H9 (cell line): ENCODE data around the gene TRMT2A. TPM values are rescaled to one million over a fixed set of nuclear protein-coding genes. Genes with fewer than 3 reads are reported as not detected.
A peak's percentile ranks its signal among the peaks of the same experiment; 100 is the strongest.

Source experiments
- DNase-seq: peaks from one replicate; pipeline ENCODE4 v3.0.0-alpha.2; 2017
- H2AFZ ChIP-seq: one replicate; pipeline ENCODE4 v1.6.1; 2013; ENCODE audit warnings: mild to moderate bottlenecking, low read length, control low read depth, moderate library complexity
- H2AK5ac ChIP-seq: 2 replicates; pipeline ENCODE4 v1.6.1; 2013; ENCODE audit warnings: low read length, control low read depth, mixed read lengths; ENCODE audit not compliant: insufficient read length
- H2BK120ac ChIP-seq: one replicate; pipeline ENCODE4 v1.6.1; 2013; ENCODE audit warnings: low read depth, mild to moderate bottlenecking, low read length, control low read depth, inconsistent platforms; ENCODE audit not compliant: poor library complexity, severe bottlenecking
- H2BK12ac ChIP-seq: 2 replicates; pipeline ENCODE4 v1.6.1; 2013; ENCODE audit warnings: low read length, control low read depth, mixed read lengths, low read depth; ENCODE audit not compliant: insufficient read length
- H2BK15ac ChIP-seq: 2 replicates; pipeline ENCODE4 v1.6.1; 2013; ENCODE audit warnings: low read depth, low read length, control low read depth
- H2BK20ac ChIP-seq: one replicate; pipeline ENCODE4 v1.6.1; 2013; ENCODE audit warnings: low read depth, mild to moderate bottlenecking, low read length, control low read depth, inconsistent platforms; ENCODE audit not compliant: poor library complexity, severe bottlenecking
- H2BK5ac ChIP-seq: 2 replicates; pipeline ENCODE4 v1.6.1; 2013; ENCODE audit warnings: low read length, control low read depth, mixed read lengths; ENCODE audit not compliant: insufficient read length
- H3K14ac ChIP-seq: 2 replicates; pipeline ENCODE4 v1.6.1; 2013; ENCODE audit warnings: low read length, control low read depth; ENCODE audit not compliant: insufficient read depth
- H3K18ac ChIP-seq: 2 replicates; pipeline ENCODE4 v1.6.1; 2013; ENCODE audit warnings: low read depth, mild to moderate bottlenecking, mixed read lengths, low read length, control low read depth; ENCODE audit not compliant: insufficient read length
- H3K23ac ChIP-seq: 2 replicates; pipeline ENCODE4 v1.6.1; 2013; ENCODE audit warnings: low read length, control low read depth, mixed read lengths, low read depth; ENCODE audit not compliant: insufficient read length
- H3K23me2 ChIP-seq: 2 replicates; pipeline ENCODE4 v1.6.1; 2013; ENCODE audit warnings: low read depth, mild to moderate bottlenecking, mixed read lengths, low read length, control low read depth; ENCODE audit not compliant: insufficient read length, poor library complexity, severe bottlenecking
- H3K27ac ChIP-seq: 2 replicates; pipeline ENCODE4 v1.5.1; 2013; ENCODE audit warnings: low read length, control low read depth, mixed read lengths, low read depth; ENCODE audit not compliant: insufficient read length
- H3K27me3 ChIP-seq: 2 replicates; pipeline ENCODE4 v1.6.1; 2013; ENCODE audit warnings: low read length, control low read depth, inconsistent platforms; ENCODE audit not compliant: insufficient read depth
- H3K4ac ChIP-seq: 2 replicates; pipeline ENCODE4 v1.6.1; 2013; ENCODE audit warnings: low read depth, mild to moderate bottlenecking, control low read depth, inconsistent platforms, low read length, moderate library complexity
- H3K4me1 ChIP-seq: 2 replicates; pipeline ENCODE4 v1.6.1; 2013; ENCODE audit warnings: low read length, control low read depth, inconsistent platforms; ENCODE audit not compliant: insufficient read depth
- H3K4me2 ChIP-seq: 2 replicates; pipeline ENCODE4 v1.6.1; 2013; ENCODE audit warnings: low read length, control low read depth, mixed read lengths; ENCODE audit not compliant: insufficient read length, insufficient read depth
- H3K56ac ChIP-seq: 2 replicates; pipeline ENCODE4 v1.6.1; 2013; ENCODE audit warnings: low read depth, mild to moderate bottlenecking, mixed read lengths, low read length, control low read depth; ENCODE audit not compliant: insufficient read length
- H3K79me1 ChIP-seq: 2 replicates; pipeline ENCODE4 v1.6.1; 2013; ENCODE audit warnings: low read depth, mild to moderate bottlenecking, moderate library complexity, low read length, control low read depth, inconsistent platforms; ENCODE audit not compliant: insufficient read depth, poor library complexity, severe bottlenecking
- H3K79me2 ChIP-seq: 2 replicates; pipeline ENCODE4 v1.6.1; 2013; ENCODE audit warnings: low read length, control low read depth, inconsistent platforms; ENCODE audit not compliant: insufficient read depth
- H3K9ac ChIP-seq: 2 replicates; pipeline ENCODE4 v1.6.1; 2013; ENCODE audit warnings: low read length, control low read depth, mixed read lengths; ENCODE audit not compliant: insufficient read length; ENCODE audit errors: extremely low read depth
- H3K9me3 ChIP-seq: one replicate; pipeline ENCODE4 v1.6.1; 2013; ENCODE audit warnings: low read depth, low read length, inconsistent platforms; ENCODE audit not compliant: control insufficient read depth
- H3T11ph ChIP-seq: one replicate; pipeline ENCODE4 v1.6.1; 2013; ENCODE audit warnings: mild to moderate bottlenecking, low read length, control low read depth, inconsistent platforms
- H4K20me1 ChIP-seq: one replicate; pipeline ENCODE4 v1.6.1; 2013; ENCODE audit not compliant: control insufficient read depth, insufficient read length, insufficient read depth
- H4K5ac ChIP-seq: 2 replicates; pipeline ENCODE4 v1.6.1; 2013; ENCODE audit warnings: low read depth, mild to moderate bottlenecking, mixed read lengths, low read length, control low read depth; ENCODE audit not compliant: insufficient read length
- H4K8ac ChIP-seq: replicated peaks from 2 replicates; pipeline ENCODE4 v1.6.1; 2013; ENCODE audit warnings: low read length, control low read depth, mixed read lengths, low read depth; ENCODE audit not compliant: insufficient read length
- H4K91ac ChIP-seq: 2 replicates; pipeline ENCODE4 v1.6.1; 2013; ENCODE audit warnings: low read depth, mild to moderate bottlenecking, moderate library complexity, mixed read lengths, low read length, control low read depth; ENCODE audit not compliant: insufficient read length
- H3K27ac Mint-ChIP-seq, 3 experiments: 2 replicates in 2 of 3; 3 replicates in 1 of 3; pipeline ENCODE4 v1.8.0; 2020 to 2021; ENCODE audit warnings: mixed read lengths in 3 of 3, mild to moderate bottlenecking in 1 of 3, moderate library complexity in 1 of 3
- H3K27me3 Mint-ChIP-seq: 2 replicates; pipeline ENCODE4 v1.8.0; 2021; ENCODE audit warnings: low read depth, mild to moderate bottlenecking, moderate library complexity, mixed read lengths
- H3K36me3 Mint-ChIP-seq, 3 experiments: 2 replicates in 2 of 3; 3 replicates in 1 of 3; pipeline ENCODE4 v1.8.0; 2020 to 2021; ENCODE audit warnings: low read depth in 3 of 3, mixed read lengths in 3 of 3; ENCODE audit not compliant: insufficient read depth in 1 of 3
- H3K4me1 Mint-ChIP-seq, 2 experiments: 2 replicates each; pipeline ENCODE4 v1.8.0; 2020; ENCODE audit warnings: mixed read lengths in 2 of 2
- H3K4me3 Mint-ChIP-seq, 2 experiments: 2 replicates in 1 of 2; 3 replicates in 1 of 2; pipeline ENCODE4 v1.8.0; 2020 to 2021; ENCODE audit warnings: mild to moderate bottlenecking in 2 of 2, mixed read lengths in 2 of 2, moderate library complexity in 1 of 2
- H3K9me3 Mint-ChIP-seq, 2 experiments: 2 replicates in 1 of 2; 3 replicates in 1 of 2; pipeline ENCODE4 v1.8.0; 2020; ENCODE audit warnings: mild to moderate bottlenecking in 2 of 2, mixed read lengths in 2 of 2, moderate library complexity in 1 of 2
- CTCF ChIP-seq: fragments of 200-600 bp; sonication (generic); conservative IDR thresholded peaks from 3 replicates; pipeline ENCODE4 v1.8.0; 2021; ENCODE audit warnings: antibody characterized with exemption, mild to moderate bottlenecking
- WGBS: extraction: QIAGEN DNeasy Blood & Tissue Kit; methylation state at CpG from one replicate; pipeline ENCODE4 v1.1.7; 2013; ENCODE audit warnings: missing lambda C conversion rate, low lambda C conversion rate, mixed read lengths; ENCODE audit not compliant: insufficient read length; ENCODE audit errors: extremely low coverage; 5-methylcytosine and 5-hydroxymethylcytosine counted together
- microRNA-seq: library from miRNA; unstranded; fragments of <30 nt; microRNA quantifications from one replicate; pipeline ENCODE4, GENCODE V29; 2020; ENCODE audit warnings: borderline microRNAs expressed
- total RNA-seq: library from RNA; stranded (reverse); gene quantifications from 2 replicates; pipeline ENCODE4 v1.2.1, GENCODE V29; 2021

The TRMT2A gene
- total RNA-seq, 1 experiment from 2014 or later = 58.2 TPM

- Mint-ChIP-seq H3K4me1 (no peaks in the 10 kb centered on the region), H3K36me3 (peaks cover 0 to 5% (median 3%) of the 10 kb centered on the region in 3 experiments; a peak in 2 of 7 replicates), H3K4me3 (peak overlapping the region in 1 of 2 experiments; percentile 38; a peak in 1 of 5 replicates), H3K27me3 (no peaks in the 10 kb centered on the region; the same call in 1 of the 2 replicates), H3K9me3 (no peaks in the 10 kb centered on the region), H3K27ac (peak overlapping the region in 1 of 3 experiments; percentile 34; a peak in 1 of 7 replicates)
- no peak overlapping the region for H3K27ac ChIP-seq
- H3K14ac ChIP-seq = no peak overlapping the region
- TF ChIP-seq CTCF = no peak
- no peak overlapping the region for H3K18ac ChIP-seq
- no peak overlapping the region for H3K4me2 ChIP-seq
- no CpG with 5 or more reads among the region's 18 CpGs for WGBS
- no peak overlapping the region for H3K4ac ChIP-seq
- no peak for DNase-seq
- H4K8ac ChIP-seq = no peak overlapping the region
- H3K23ac ChIP-seq = no peak overlapping the region
- no peak overlapping the region for H2BK5ac ChIP-seq
- no peak overlapping the region for H3T11ph ChIP-seq
- H3K79me2 ChIP-seq = no peaks in the 10 kb centered on the region
- H2BK12ac ChIP-seq = no peak overlapping the region
- no peaks in the 10 kb centered on the region for H3K9me3 ChIP-seq
- no peak overlapping the region for H2BK20ac ChIP-seq
- H4K91ac ChIP-seq = no peak overlapping the region
- no peak overlapping the region for H2AK5ac ChIP-seq
- H3K27me3 ChIP-seq = no peaks in the 10 kb centered on the region
- H4K20me1 ChIP-seq = no peaks in the 10 kb centered on the region
- no peak overlapping the region for H2AFZ ChIP-seq
- H4K5ac ChIP-seq = no peak overlapping the region
- no peaks in the 10 kb centered on the region for H3K23me2 ChIP-seq
- H3K9ac ChIP-seq = no peak overlapping the region
- no peak overlapping the region for H2BK120ac ChIP-seq
- H2BK15ac ChIP-seq = no peak overlapping the region
- H3K4me1 ChIP-seq = no peaks in the 10 kb centered on the region
- H3K79me1 ChIP-seq = no peaks in the 10 kb centered on the region
- no peak overlapping the region for H3K56ac ChIP-seq
These were observed 54.8 kb downstream of the TRMT2A start for GRCh38 chr22:20062043-20062765.

Small RNAs within 50 kb of the gene (microRNA-seq; reads per million reads assigned to microRNA genes)
- not detected for gene MIR6816

Other genes starting within 250 kb of the TRMT2A start
- gene COMT, start 175.5 kb downstream of the TRMT2A start, total RNA-seq = 42.2 and 43.3 TPM in 2 replicates
- 22.9 and 25.5 TPM in 2 replicates for gene TXNRD2, start 175.4 kb downstream of the TRMT2A start, total RNA-seq
- 40.7 and 41.1 TPM in 2 replicates for gene ARVCF, start 100.4 kb downstream of the TRMT2A start, total RNA-seq
- gene TANGO2, start 96.1 kb downstream of the TRMT2A start, total RNA-seq = 14.6 and 22.9 TPM in 2 replicates
- gene DGCR8, start 37.0 kb downstream of the TRMT2A start, total RNA-seq = 71.2 and 74.5 TPM in 2 replicates
- gene RANBP1, start 1.1 kb downstream of the TRMT2A start, total RNA-seq = 522 and 531 TPM in 2 replicates
- gene ZDHHC8, start 14.6 kb upstream of the TRMT2A start, total RNA-seq = 47.3 and 51.7 TPM in 2 replicates
- not detected in 2 replicates for gene CCDC188, start 33.8 kb upstream of the TRMT2A start, total RNA-seq
- gene RTN4R, start 151.1 kb upstream of the TRMT2A start, total RNA-seq = 18.3 and 19.0 TPM in 2 replicates
- gene DGCR6L, start 202.8 kb upstream of the TRMT2A start, total RNA-seq = 38.6 and 40.4 TPM in 2 replicates